ENCODE measurements around the gene BCL11B.

The BCL11B gene

DNA sequence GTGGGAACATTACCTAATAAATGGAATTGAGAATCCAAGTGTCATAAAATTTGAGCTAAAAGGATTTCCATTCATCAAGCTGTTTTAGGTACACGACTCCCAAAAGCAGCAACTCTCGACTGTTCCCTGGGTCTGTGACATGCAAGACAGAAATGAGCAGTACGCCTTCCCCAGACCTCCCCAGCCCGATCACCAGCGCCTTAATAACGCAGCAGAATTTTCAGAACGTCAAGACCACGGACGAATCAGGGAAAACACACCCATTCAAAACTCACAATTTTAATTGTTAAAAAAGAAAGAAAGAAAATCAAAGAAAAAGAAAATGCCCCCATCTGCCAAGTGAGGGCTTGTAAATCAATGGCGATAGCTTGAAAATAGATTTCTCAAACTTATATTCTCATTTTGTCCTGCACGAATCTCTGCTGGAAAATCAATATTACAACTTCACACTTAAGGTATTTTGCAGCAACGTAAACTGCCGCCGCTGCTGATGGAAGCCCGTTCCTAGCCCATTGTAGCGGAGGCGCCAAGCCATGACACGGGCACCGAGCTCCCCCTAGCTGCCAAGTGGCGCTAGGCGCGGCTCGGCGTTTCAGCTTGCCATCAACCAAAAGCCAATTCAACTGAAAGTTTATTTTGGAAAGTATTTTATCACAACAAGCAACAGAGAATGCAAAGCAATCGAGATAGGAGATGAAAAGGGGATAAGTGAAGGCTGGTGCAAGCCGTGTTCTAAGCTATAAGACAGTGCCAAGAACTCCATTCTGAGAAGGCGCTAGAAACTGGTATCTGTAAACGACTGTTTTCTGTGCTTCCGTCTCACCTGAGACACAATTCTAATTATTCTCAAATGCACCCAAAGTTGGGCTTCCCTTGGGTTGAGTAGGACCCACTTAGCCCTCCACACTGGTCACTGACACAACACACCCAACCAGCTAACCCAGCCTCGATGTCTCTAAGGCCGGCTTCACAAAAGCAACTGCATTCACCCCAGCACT lies 5.5 kb downstream of the BCL11B start:
- Mint-ChIP-seq H3K27me3 (peaks cover 4% of the 10 kb centered on the region), H3K4me1 (peaks cover 70% of the 10 kb centered on the region), H3K4me3 (peak overlapping the region; percentile 85), H3K27ac (peak overlapping the region; percentile 94), H3K9me3 (no peaks in the 10 kb centered on the region), H3K36me3 (ENCODE audit: low read depth) (peaks cover 27% of the 10 kb centered on the region)
- DNase-seq (peak; percentile 88), ATAC-seq (peak; percentile 42)

DNA sequence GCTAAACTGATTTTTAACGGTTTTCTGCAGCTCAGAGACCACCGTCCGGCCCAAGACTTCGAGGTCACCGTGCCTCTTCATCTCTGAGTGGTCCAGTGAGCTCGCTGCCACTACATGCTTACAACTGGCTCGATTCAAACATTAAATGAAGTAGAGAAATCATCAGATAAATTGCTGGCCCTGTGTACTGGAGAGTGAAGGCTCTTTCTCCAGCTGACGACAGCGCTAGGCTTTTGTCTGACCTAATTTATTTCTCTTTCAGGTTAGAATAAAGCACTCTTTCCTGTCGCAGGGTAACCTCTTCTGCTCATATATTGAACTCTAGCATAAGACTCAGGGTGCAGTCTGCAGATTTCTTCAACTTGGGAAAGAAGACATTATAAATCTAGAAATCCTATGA lies 6.4 kb downstream of the BCL11B start:
- Mint-ChIP-seq H3K27me3 (peaks cover 4% of the 10 kb centered on the region), H3K36me3 (ENCODE audit: low read depth) (peaks cover 23% of the 10 kb centered on the region), H3K4me3 (peak overlapping the region; percentile 85), H3K27ac (peak overlapping the region; percentile 94), H3K4me1 (peaks cover 79% of the 10 kb centered on the region), H3K9me3 (no peaks in the 10 kb centered on the region)
- ATAC-seq (no peak), DNase-seq (no peak)

DNA sequence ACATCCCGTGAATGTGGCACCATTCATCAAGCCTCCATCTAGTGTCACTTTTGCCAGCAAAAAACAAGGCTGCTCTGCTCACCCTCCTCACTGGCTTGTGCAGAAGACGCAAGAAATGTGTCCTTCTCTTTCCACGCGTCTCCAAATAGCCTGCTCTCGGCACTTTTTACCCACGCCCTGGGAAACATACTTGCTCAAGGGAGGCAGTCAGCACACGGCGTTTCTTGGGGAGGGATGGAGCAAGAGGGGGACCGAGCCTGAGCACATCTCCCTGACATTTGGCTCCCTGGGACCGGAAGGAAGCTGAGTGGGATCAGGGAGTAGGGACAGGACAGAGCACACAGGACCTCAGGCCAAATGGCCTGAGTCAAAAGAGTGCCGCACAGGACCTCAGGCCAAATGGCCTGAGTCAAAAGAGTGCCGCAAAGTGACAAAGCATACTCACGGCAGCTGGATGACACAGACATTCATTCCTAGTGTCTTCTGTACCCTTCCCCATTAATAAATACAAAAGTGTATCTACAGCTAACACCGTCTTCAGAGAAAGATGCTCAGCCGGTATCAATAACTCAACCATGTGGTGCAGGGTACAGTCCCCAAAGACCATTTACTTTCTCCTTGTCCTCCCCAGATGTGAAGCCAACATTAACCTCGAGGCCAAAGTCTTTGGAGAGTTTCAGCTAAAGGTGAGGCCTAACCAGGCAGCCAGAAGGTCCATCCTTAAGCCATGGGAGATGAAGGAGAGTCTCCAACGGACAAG lies 7.1 kb downstream of the BCL11B start:
- Mint-ChIP-seq H3K27me3 (peaks cover 2% of the 10 kb centered on the region), H3K27ac (peak overlapping the region; percentile 94), H3K4me1 (peaks cover 83% of the 10 kb centered on the region), H3K36me3 (ENCODE audit: low read depth) (peaks cover 23% of the 10 kb centered on the region), H3K9me3 (no peaks in the 10 kb centered on the region), H3K4me3 (peak overlapping the region; percentile 85)
- ATAC-seq (no peak), DNase-seq (peak; percentile 11)

DNA sequence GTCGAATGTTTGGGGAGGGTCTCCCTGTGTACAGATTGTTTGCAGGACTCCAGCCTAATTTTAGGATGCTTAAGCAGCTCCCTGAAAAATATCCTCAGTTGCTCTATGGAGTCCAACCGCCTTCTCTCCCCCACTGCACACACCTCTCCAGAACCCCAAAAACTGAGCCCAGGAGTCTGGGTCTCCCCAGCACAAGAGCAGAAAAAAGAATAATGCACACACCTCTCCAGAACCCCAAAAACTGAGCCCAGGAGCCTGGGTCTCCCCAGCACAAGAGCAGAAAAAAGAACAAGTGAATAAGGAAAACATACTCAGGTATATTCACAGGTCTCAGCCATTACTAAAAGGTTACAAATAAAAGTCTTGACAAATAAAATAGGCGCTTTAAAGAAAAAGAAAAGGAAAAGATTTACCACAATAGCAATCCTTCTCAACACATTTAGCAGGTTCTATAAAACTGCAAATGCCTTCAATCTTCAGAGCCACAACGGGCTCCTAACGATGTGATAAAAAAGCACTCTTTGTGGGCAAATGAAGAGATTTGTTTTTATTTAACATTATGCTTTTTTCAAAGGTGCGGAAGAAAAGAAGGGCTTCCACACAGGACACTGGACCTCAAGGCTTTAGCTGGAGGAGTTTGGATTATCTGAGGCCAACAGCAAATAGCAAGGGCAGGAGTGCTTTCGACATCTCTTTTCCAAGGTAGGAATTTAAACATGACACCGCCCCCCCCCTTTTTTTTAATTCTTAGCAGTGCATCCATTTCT lies 8.2 kb downstream of the BCL11B start:
- Mint-ChIP-seq H3K9me3 (no peaks in the 10 kb centered on the region), H3K36me3 (ENCODE audit: low read depth) (peaks cover 20% of the 10 kb centered on the region), H3K4me1 (peaks cover 94% of the 10 kb centered on the region), H3K27ac (peak overlapping the region; percentile 94), H3K4me3 (peak overlapping the region; percentile 85), H3K27me3 (peaks cover 2% of the 10 kb centered on the region)
- ATAC-seq (no peak), DNase-seq (no peak)

DNA sequence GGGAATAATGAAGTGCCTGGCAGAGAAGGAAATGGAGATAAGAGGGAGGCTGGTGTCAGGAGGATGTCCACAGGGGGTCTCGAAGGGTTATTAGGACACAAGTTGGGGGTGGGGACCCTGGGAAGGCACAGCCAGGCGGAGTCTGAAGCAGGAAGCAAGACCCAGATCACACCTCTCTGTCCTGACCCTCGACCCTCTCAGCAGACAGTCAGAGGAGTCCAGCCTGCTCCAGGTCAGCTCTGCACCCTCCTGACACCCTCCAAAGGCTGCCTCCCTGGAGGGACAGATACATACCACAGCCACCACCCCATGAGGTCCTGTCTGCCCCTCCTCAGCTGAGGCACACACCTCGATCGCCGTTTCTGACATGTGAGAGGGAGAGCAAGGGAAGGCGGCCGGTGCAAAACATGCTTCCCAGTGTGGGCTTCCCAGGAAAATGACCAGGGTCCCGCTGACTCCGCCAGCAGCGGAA lies 9.0 kb downstream of the BCL11B start:
- Mint-ChIP-seq H3K4me1 (peaks cover 97% of the 10 kb centered on the region), H3K9me3 (no peaks in the 10 kb centered on the region), H3K4me3 (peak overlapping the region; percentile 85), H3K27me3 (peaks cover 2% of the 10 kb centered on the region), H3K36me3 (ENCODE audit: low read depth) (peaks cover 19% of the 10 kb centered on the region), H3K27ac (peak overlapping the region; percentile 94)
- ATAC-seq (no peak), DNase-seq (peak; percentile 22)

DNA sequence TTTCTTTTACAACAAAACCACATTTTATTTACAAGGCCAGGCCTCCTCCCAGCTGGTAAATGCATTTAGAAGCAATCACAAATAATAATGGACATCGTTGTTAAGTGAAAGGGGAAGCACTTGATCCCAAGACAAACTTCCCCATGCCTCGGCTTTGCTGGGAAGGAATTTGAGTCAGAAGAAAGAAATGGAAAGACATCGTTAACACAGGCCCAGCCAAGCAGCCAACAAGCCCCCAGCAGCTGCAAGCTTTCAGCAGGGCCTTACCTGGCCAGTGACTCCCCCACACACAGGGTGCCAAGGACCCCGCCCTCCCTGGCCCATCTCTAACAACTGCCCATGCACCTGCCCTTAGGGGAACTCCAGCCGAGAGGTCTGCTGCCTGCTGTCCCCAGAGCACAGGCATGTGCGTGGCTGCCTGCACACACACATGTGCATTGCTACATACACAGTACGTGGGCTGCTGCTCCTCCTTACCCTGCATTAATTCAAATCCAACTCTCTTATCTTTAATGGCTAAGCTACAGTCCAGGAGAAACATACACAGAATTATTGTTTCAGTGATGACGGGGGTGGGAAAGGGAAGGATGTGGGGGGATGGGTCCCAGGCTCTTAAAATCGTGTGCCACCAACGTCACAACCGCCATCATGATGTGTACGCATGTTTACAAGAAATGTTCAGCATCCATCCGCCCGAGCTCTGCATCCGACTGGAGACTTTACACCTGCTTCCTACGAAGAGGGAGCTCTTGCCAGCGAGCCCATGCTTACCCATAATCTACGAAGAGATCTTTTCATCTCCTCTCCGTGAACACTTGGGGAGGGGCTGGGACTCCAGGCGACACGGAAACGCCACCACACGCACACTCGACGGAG lies 9.8 kb downstream of the BCL11B start:
- Mint-ChIP-seq H3K9me3 (no peaks in the 10 kb centered on the region), H3K36me3 (ENCODE audit: low read depth) (peaks cover 18% of the 10 kb centered on the region), H3K4me1 (peaks cover 96% of the 10 kb centered on the region), H3K27me3 (peaks cover 2% of the 10 kb centered on the region), H3K27ac (peak overlapping the region; percentile 94), H3K4me3 (peak overlapping the region; percentile 85)
- ATAC-seq, result peak; percentile 27
- DNase-seq, result peak; percentile 70

DNA sequence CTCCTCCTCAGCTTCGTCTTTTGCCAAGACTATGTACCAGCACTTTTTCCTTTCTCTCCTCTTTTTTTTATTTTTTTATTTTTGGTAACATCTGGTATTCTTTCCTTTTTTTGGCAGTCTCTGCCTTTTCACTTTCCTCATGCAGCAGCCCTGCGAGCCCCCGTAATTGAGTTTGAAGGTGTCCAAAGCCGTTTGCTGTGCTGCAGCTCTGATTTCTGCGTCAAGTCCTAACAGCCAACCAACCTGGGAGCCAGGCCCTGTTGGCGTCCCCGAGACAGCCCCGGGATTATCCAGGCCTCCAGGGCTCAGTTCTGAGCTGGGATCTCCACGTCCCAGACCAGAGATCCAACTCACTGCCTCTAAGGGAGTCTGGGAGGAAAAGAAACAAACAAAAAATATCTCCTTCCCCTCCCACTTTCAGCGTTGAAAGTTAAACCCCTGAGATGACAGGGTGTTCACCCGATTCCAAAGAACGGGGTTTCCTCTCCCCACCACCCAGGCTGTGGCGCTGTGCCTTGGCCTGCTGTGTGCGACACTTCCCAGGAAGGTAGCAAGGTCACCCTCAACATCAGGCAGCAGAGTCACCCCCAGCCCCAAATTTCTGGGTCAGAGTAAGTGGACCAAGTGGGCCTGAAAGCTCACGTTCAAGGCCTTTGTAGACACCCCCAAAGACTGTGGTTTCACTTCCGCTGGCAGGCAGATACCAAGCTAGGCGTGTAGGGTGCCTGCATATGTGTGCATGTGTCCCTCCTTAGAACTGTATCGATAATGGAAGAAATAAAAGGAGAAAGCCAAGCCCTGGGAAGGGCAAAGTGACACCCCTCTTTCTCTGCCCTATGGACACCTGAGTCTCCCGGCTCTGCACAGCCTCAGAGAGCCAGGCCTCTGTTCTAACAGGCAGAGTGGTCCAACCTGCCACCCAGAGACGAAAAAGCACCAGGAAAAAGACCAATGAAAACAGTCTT lies 11.1 kb downstream of the BCL11B start:
- Mint-ChIP-seq H3K4me1 (peaks cover 96% of the 10 kb centered on the region), H3K4me3 (peak overlapping the region; percentile 85), H3K27me3 (peaks cover 2% of the 10 kb centered on the region), H3K27ac (peak overlapping the region; percentile 94), H3K36me3 (ENCODE audit: low read depth) (peaks cover 24% of the 10 kb centered on the region), H3K9me3 (no peaks in the 10 kb centered on the region)
- DNase-seq (peak; percentile 49), ATAC-seq (peak; percentile 40)

DNA sequence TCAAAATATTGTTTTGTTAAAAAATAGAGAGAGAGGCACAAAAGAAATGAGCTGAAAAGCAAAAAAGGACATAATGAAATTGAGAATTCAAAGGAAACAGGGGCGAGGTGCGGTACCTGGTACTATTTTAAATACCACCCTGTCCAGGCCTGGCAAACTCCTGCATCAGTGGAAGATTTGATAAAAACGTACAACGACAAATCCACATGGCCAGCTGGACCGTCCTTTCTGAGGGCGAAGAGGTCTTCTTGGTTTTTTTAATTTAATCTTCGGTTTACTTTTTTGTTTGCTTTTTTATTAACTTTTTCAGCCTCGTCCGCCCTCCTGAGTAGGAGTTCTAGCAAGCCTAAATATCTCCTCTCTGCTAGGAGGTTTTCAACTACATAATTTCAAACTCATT lies 11.9 kb downstream of the BCL11B start:
- Mint-ChIP-seq H3K4me3 (peak overlapping the region; percentile 85), H3K27ac (peak overlapping the region; percentile 94), H3K27me3 (peaks cover 2% of the 10 kb centered on the region), H3K4me1 (peaks cover 96% of the 10 kb centered on the region), H3K9me3 (no peaks in the 10 kb centered on the region), H3K36me3 (ENCODE audit: low read depth) (peaks cover 19% of the 10 kb centered on the region)
- ATAC-seq (no peak), DNase-seq (no peak)

DNA sequence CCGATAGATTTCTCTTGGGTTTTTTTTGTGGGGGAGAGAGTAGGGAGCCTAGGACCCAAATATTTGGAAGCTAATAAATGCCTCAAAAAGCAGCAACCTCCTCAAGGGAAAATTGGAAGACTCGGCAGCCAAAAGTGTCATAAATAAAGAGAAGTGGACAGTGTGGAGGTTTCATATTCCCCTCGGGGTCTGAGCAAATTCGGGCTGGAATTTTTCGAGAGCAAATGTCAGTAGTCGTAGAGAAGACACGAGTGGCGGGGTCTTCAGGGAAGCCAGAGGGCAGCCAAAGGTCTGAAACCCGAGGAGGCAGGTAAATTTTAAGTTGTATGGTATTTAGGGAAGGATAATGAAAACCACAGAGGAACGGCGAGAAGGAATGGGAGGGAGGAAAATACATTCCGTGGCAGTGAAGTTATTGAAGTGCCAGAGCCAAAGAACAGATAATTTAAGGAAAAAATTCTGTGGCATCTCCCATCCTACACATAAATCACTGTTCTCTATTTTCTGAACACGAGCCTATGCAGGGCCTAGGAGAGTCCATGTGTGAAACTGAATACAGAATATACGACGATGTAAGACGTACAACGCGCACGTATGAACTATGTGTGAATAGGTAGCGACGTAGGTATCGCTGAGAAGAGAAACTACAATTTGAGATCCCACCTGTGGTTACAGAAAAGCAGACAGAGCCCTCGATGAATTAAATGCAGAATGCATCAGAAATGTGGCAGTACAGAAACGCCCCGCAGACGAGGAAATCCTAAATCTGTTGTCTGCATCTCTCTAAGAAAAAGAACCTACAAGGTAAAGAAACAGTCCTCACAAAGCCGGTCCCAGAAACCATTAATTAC lies 12.9 kb downstream of the BCL11B start:
- H3K4me3 Mint-ChIP-seq, result peak overlapping the region; percentile 85
- ATAC-seq (peak; percentile 29), DNase-seq (no peak)
- peaks cover 19% of the 10 kb centered on the region for H3K36me3 Mint-ChIP-seq (ENCODE audit: low read depth)
- peaks cover 2% of the 10 kb centered on the region for H3K27me3 Mint-ChIP-seq
- no peaks in the 10 kb centered on the region for H3K9me3 Mint-ChIP-seq
- H3K27ac Mint-ChIP-seq, result peak overlapping the region; percentile 94
- H3K4me1 Mint-ChIP-seq, result peaks cover 95% of the 10 kb centered on the region

DNA sequence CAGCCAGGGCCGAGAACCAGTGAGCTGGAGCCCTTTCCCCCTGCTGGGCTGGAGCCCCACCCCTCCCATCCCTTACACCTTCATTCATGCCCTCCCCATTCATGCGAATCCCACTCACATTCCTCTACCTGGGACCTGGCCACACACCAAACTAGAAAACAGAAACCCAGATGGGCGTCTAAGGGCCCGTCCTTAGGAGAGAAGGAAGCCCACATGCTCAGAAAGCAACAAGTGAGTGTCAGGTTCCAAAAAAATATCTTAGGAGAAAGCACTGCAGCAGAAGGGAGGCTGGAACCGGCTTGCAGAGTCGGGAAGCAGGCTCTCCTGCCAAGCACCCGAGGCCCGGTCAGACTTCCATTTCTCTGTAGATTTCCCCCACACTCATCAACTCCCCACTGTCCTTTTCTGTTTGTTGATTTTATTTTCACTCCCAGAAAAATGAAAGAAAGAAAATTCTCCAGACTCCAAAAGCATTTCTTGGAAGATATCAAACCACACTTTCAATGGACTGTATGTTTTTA lies 13.6 kb downstream of the BCL11B start:
- peaks cover 95% of the 10 kb centered on the region for H3K4me1 Mint-ChIP-seq
- no peak for DNase-seq
- peak overlapping the region; percentile 94 for H3K27ac Mint-ChIP-seq
- H3K9me3 Mint-ChIP-seq, result no peaks in the 10 kb centered on the region
- H3K4me3 Mint-ChIP-seq, result peak overlapping the region; percentile 85
- peaks cover 21% of the 10 kb centered on the region for H3K36me3 Mint-ChIP-seq (ENCODE audit: low read depth)
- ATAC-seq, result no peak
- peaks cover 2% of the 10 kb centered on the region for H3K27me3 Mint-ChIP-seq

DNA sequence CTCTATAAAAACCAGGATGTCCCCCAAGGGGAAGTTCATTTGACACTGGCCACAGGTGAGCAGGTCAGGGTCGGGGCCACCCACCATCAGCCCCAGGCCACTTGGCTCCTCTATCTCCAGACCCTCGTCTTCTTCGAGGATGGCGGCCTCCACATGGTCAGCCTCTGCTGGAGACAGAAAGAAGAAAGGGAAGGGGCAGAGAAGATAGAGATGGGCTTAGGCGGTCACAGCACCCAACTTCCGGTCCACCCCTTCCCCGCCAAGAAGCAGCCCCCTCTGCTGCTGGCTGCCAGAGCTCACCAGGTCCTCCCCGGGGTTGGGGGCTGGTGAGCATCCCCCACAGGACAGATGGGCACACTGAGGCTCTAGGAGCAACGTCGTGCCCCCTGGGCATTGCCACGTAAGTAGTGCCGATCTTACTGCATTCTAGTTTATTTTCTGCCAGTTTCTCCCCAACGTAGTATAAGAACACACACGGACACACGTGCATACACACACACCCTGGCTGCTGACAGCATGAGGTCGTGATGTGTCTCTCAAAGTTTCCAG lies 14.2 kb downstream of the BCL11B start:
- ATAC-seq (no peak), DNase-seq (no peak)
- H3K36me3 Mint-ChIP-seq (ENCODE audit: low read depth), result peaks cover 25% of the 10 kb centered on the region
- H3K27me3 Mint-ChIP-seq, result peaks cover under 1% of the 10 kb centered on the region
- peaks cover 95% of the 10 kb centered on the region for H3K4me1 Mint-ChIP-seq
- peak overlapping the region; percentile 85 for H3K4me3 Mint-ChIP-seq
- no peaks in the 10 kb centered on the region for H3K9me3 Mint-ChIP-seq
- peak overlapping the region; percentile 94 for H3K27ac Mint-ChIP-seq
